Gastroesophageal sphincter (tissue), 4 donors: ENCODE results near the gene PPP2R5E. TPM values are rescaled to one million over a fixed set of nuclear protein-coding genes. Genes with fewer than 3 reads are reported as not detected.

Experiments
- ATAC-seq: fragments of 150-250 bp; one replicate; pipeline ENCODE4 v1.9.1; 2016; ENCODE audit warnings: mild to moderate bottlenecking, moderate library complexity
- H3K27ac ChIP-seq, 4 donors: fragments of 200-600 bp; sonication (generic) in 3 of 4; 1 replicate in 3 of 4; 2 replicates in 1 of 4; pipeline ENCODE4 v1.5.1; 2016 to 2019
- H3K27me3 ChIP-seq: fragments of 200-600 bp; sonication (generic); one replicate; pipeline ENCODE4 v1.5.1; 2019
- H3K36me3 ChIP-seq, 2 donors: fragments of 200-600 bp; sonication (generic); one replicate each; pipeline ENCODE4 v1.5.1; 2019; ENCODE audit warnings: control low read depth in 1 of 2
- H3K4me1 ChIP-seq, 3 donors: fragments of 200-600 bp; sonication (generic); 1 replicate in 2 of 3; 2 replicates in 1 of 3; pipeline ENCODE4 v1.5.1; 2016 to 2019; ENCODE audit warnings: control low read depth in 2 of 3
- H3K4me3 ChIP-seq, 2 donors: fragments of 200-600 bp; sonication (generic); one replicate each; pipeline ENCODE4 v1.5.1; 2019; ENCODE audit warnings: mild to moderate bottlenecking in 1 of 2, moderate library complexity in 1 of 2
- H3K9me3 ChIP-seq, 3 donors: fragments of 200-600 bp; sonication (generic); one replicate each; pipeline ENCODE4 v1.5.1; 2017 to 2019; ENCODE audit warnings: control low read depth in 2 of 3
- EP300 ChIP-seq: sonication (generic); formaldehyde crosslinking; IDR thresholded peaks from one replicate; pipeline ENCODE4 v1.6.1; 2017; ENCODE audit warnings: antibody characterized with exemption, mild to moderate bottlenecking
- POLR2A ChIP-seq, 2 donors: fragments of 450-650 bp; IDR thresholded peaks; one replicate each; pipeline ENCODE4 v1.6.1; 2017; ENCODE audit warnings: antibody characterized with exemption in 2 of 2, mild to moderate bottlenecking in 2 of 2, moderate library complexity in 1 of 2
- POLR2AphosphoS5 ChIP-seq: sonication (generic); formaldehyde crosslinking; IDR thresholded peaks from one replicate; pipeline ENCODE4 v1.6.1; 2017; ENCODE audit warnings: antibody characterized with exemption
- WGBS, 2 donors: methylation state at CpG; one replicate each; pipeline ENCODE4 v1.1.5; 2018; ENCODE audit warnings: low coverage in 1 of 2; 5-methylcytosine and 5-hydroxymethylcytosine counted together
- total RNA-seq, 4 donors: library from RNA; depleted of rRNA; stranded (reverse); fragments of >200 nt; gene quantifications; one replicate each; pipeline ENCODE4 v1.1.0, GENCODE V29; 2016
- TF ChIP-seq, protein P1 (sequence below), 4 experiments: fragments of 200-600 bp in 2 of 4; fragments of 450-650 bp in 2 of 4; sonication (generic) in 1 of 4; IDR thresholded peaks; one replicate each; pipeline ENCODE4 v1.5.1; 2017 to 2019; ENCODE audit warnings: antibody characterized with exemption in 4 of 4, mild to moderate bottlenecking in 2 of 4, moderate library complexity in 2 of 4

The PPP2R5E gene
- total RNA-seq, 4 donors from 2014 or later = 32.8 to 38.0 (median 33.7) TPM

DNA sequence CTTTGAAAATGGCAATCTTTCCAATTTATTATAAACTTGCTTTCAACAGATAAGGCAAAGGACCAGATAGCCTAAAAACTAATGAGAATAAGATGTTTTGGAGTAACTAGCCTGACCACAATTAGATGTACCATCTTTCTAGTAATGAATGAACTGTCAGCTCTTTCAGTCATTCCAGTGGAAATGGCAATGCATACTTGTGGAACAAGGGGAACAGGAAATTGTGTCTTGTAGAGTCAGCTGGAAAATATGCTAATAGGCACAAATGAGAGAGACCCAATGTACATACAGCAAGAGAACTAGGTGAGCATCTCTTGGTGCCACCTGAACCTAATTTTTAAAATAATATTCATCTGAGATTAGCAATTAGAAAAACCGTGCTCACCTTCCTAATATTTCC is 148.3 kb downstream of the PPP2R5E start:
- Histone ChIP-seq H3K9me3 (no peaks in the 10 kb centered on the region), H3K4me1 (no peaks in the 10 kb centered on the region), H3K4me3 (no peak overlapping the region), H3K27ac (no peak overlapping the region), H3K27me3 (no peaks in the 10 kb centered on the region), H3K36me3 (peaks cover 0 to 47% of the 10 kb centered on the region in 2 donors)
- TF ChIP-seq, protein P1, sequence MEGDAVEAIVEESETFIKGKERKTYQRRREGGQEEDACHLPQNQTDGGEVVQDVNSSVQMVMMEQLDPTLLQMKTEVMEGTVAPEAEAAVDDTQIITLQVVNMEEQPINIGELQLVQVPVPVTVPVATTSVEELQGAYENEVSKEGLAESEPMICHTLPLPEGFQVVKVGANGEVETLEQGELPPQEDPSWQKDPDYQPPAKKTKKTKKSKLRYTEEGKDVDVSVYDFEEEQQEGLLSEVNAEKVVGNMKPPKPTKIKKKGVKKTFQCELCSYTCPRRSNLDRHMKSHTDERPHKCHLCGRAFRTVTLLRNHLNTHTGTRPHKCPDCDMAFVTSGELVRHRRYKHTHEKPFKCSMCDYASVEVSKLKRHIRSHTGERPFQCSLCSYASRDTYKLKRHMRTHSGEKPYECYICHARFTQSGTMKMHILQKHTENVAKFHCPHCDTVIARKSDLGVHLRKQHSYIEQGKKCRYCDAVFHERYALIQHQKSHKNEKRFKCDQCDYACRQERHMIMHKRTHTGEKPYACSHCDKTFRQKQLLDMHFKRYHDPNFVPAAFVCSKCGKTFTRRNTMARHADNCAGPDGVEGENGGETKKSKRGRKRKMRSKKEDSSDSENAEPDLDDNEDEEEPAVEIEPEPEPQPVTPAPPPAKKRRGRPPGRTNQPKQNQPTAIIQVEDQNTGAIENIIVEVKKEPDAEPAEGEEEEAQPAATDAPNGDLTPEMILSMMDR (IDR thresholded peaks at IDR 0.05) = no peak
- TF ChIP-seq EP300 (no peak), POLR2A (IDR thresholded peaks at IDR 0.05) (no peak), POLR2AphosphoS5 (no peak)
- 78 to 100% methylated on average over 1 of the region's 1 CpG for WGBS, 2 donors
- no peak for ATAC-seq

DNA sequence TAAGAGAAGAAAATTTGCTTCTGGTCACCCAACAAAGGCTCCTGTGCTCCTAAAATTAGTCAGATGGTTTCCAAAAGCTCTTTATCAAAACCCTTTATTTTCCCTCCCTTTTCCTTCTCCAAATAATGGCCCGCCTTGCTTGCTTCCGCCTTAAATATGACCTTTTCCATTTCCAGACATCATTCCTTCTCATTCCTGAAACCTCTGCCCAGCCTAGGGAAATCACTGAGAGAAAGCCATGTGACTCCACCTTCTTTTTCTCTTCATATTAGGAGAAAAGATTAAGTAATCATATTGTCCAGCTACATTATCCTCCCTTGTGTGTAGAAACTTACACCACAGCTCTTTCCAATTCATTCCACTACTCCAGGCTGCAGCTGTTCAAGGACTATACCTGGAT is 148.7 kb downstream of the PPP2R5E start:
- 75 to 93% methylated on average over 2 of the region's 2 CpGs for WGBS, 2 donors
- Histone ChIP-seq H3K36me3 (peaks cover 0 to 51% of the 10 kb centered on the region in 2 donors), H3K4me3 (no peak overlapping the region), H3K4me1 (no peaks in the 10 kb centered on the region), H3K27ac (no peak overlapping the region), H3K9me3 (no peaks in the 10 kb centered on the region), H3K27me3 (no peaks in the 10 kb centered on the region)
- TF ChIP-seq EP300 (no peak), POLR2AphosphoS5 (no peak), POLR2A (IDR thresholded peaks at IDR 0.05) (no peak)
- TF ChIP-seq, protein P1 (IDR thresholded peaks at IDR 0.05) = no peak
- ATAC-seq = no peak

DNA sequence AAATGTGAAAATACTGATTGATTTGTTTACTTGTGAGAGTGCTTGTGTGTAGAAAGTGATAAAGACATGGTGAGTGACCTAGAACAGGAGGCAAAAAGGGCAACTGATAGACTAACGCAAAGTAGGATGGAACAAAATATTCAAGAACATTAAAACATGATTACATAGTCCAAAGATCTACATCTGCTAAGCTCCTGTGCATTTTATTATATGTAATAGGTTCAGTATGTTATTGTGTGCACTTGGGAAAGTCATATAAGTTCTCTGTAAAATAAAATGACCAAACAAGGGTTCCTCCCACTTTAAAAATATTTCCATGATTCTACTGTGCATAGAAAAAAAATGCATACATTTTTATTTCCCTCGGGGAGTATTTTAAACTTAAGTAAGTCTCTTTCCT is 150.2 kb downstream of the PPP2R5E start:
- Histone ChIP-seq H3K4me3 (no peak overlapping the region), H3K27me3 (no peaks in the 10 kb centered on the region), H3K36me3 (peaks cover 0 to 62% of the 10 kb centered on the region in 2 donors), H3K9me3 (no peaks in the 10 kb centered on the region), H3K27ac (no peak overlapping the region), H3K4me1 (no peaks in the 10 kb centered on the region)
- ATAC-seq = no peak
- TF ChIP-seq, protein P1 (IDR thresholded peaks at IDR 0.05) = no peak
- TF ChIP-seq POLR2A (IDR thresholded peaks at IDR 0.05) (no peak), POLR2AphosphoS5 (no peak), EP300 (no peak)
- WGBS, 2 donors = 77 to 78% methylated on average over 2 of the region's 2 CpGs

DNA sequence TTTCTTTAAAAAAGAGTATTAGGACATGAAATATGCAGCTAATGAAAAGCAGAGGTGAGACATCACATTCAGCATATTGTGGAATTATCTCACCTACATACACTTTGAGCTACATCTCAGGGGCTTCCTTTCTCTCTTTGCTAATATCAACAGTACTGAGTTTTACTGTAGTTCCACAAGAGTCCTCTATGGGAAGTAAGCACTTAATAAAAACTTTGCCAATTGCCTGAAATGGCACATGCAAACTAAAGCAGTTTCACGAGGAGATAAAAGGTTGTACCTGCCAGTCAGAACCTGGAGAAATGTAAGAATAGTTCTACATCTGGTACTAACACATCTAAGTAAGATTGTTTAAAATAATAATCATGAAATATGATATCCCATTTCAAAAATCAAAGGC is 150.9 kb downstream of the PPP2R5E start:
- H3K27me3 ChIP-seq = no peaks in the 10 kb centered on the region
- TF ChIP-seq POLR2AphosphoS5 = no peak
- TF ChIP-seq EP300 = no peak
- TF ChIP-seq, protein P1 (IDR thresholded peaks at IDR 0.05) = no peak
- TF ChIP-seq POLR2A (IDR thresholded peaks at IDR 0.05) = no peak
- 29 to 38% methylated on average over 1 of the region's 1 CpG for WGBS, 2 donors
- H3K36me3 ChIP-seq = peaks cover 0 to 69% of the 10 kb centered on the region in 2 donors
- H3K27ac ChIP-seq = no peak overlapping the region
- H3K9me3 ChIP-seq = no peaks in the 10 kb centered on the region
- H3K4me1 ChIP-seq = no peaks in the 10 kb centered on the region
- no peak for ATAC-seq
- H3K4me3 ChIP-seq = no peak overlapping the region

DNA sequence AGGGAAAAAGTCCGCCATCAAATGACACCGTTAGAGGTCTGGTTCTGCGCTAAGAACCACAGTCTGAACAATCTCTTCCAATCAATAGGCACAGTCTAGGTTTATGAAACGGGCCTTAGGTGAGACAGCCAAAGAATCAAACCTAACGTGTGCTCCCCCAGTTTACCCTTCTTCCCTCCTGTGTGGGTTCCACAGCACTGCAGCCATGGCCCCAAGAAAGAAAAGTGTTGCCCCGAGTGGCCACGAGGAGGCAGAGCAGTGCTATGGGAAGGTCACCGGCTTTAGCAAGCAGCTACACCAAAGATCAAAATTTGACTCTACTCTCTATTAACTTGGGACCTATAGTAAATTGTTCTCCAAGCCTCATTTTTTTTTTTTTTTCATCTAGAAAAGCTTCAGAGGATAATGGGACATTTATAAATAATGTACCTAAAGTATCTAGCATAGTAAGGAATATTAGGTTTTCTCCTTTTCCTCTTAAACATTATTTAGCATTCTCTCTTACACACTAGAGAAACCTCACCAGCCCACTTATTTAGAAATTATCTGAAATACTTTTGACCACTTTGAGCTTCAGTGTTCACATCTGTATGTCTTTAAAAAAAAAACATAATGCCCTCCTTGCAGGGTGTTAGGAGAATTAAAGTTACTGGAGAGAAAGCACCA is 154.3 kb downstream of the PPP2R5E start:
- Histone ChIP-seq H3K36me3 (peaks cover 0 to 90% of the 10 kb centered on the region in 2 donors), H3K27me3 (no peaks in the 10 kb centered on the region), H3K4me1 (no peaks in the 10 kb centered on the region), H3K4me3 (no peak overlapping the region), H3K9me3 (no peaks in the 10 kb centered on the region), H3K27ac (no peak overlapping the region)
- peak; percentile 71 for ATAC-seq
- TF ChIP-seq, protein P1 (IDR thresholded peaks at IDR 0.05) = peak; percentile 72 to 87 (median 84)
- TF ChIP-seq POLR2AphosphoS5 = no peak
- TF ChIP-seq POLR2A (IDR thresholded peaks at IDR 0.05) = no peak
- no peak for TF ChIP-seq EP300
- WGBS, 2 donors = 16 to 46% methylated on average over 5 to 8 of the region's 8 CpGs
